ENCODE data around the gene RPAP3.

Gene RPAP3, protein sequence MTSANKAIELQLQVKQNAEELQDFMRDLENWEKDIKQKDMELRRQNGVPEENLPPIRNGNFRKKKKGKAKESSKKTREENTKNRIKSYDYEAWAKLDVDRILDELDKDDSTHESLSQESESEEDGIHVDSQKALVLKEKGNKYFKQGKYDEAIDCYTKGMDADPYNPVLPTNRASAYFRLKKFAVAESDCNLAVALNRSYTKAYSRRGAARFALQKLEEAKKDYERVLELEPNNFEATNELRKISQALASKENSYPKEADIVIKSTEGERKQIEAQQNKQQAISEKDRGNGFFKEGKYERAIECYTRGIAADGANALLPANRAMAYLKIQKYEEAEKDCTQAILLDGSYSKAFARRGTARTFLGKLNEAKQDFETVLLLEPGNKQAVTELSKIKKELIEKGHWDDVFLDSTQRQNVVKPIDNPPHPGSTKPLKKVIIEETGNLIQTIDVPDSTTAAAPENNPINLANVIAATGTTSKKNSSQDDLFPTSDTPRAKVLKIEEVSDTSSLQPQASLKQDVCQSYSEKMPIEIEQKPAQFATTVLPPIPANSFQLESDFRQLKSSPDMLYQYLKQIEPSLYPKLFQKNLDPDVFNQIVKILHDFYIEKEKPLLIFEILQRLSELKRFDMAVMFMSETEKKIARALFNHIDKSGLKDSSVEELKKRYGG

DNA sequence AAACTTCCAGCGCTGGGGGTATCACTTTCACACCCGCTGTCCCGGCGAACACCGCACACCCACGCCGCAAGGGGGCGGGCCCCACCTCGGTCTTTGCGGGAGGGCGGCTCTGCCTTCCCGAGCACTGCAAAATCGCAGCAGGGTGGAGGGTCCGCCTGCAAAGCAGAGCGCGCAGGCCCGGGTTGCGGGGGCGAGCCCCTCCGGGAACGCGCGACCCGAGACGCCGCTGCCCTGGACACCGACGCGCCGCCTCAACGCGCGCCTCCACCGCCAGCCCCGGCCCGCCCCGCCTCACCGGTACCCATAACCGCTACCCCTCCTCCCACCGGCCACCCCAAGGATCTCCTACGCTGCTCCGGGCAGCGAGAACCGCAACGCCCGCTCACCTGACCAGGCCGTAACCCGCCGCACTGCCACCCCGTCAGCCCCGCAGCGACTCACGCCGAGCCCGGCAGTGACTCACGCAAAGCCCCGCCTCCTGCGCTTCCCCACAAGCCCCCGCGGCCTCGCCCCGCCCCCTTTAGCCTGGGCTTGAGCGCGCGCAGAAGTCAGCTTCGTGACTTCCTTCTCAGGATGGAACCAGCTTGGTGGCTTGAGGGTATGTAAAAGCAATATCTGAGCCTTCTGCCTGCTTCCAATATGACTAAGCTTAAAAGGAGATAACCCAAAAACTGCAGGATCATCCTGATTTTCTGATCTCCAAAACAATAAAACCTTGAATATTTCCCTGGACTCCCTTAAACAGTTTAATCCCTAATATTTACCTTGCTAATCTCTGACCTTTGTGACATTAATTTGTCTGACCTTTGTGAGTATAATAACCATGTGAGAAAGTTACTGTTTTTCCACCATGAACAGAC, at the start of gene RPAP3:
TSS of gene RPAP3 (minus strand) at position 465 of the 860 bp plus-strand sequence. CDS start 3,190 bp downstream, outside the sequence.
- peak; percentile 95 for DNase-seq

DNA sequence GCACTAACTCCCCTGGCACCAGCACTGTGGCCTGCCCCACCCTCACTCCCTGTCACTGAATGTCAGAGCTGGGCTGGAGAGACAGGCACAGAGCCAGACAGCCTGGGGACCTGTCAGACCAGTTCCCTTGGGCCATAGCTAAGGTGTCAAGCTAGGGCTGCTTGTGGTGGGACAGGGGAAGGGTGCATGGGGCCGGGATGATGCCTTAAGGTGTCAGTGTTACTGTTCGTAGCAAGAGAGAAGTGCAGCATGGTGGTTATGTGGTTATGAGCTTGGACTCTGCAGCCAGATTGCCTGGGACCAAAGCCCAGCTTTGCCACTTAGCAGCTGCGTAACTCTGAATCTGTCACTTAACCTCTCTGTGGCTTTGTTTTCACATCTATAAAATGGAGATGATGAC, 49.1 kb upstream of the RPAP3 start:
- DNase-seq = no peak

DNA sequence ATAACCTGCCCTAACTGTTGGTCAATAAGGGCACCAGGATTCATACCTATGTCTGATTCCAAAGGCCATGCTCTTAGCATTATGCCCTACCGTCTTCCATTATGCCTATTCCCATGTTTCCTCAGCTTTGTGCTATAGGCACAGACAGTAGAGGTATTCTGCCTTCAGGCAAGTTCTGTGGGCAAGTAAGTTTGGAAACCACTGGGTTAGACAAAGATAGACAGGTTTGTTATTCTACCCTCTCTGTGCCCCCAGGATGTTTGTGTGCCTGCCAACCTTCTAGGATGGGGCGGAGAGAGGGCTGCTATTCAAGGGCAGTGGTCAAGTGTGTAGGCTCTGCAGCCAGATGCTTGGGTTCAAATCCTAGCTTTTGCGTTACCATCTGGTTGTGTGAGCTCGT, 48.3 kb upstream of the RPAP3 start:
- no peak for DNase-seq

DNA sequence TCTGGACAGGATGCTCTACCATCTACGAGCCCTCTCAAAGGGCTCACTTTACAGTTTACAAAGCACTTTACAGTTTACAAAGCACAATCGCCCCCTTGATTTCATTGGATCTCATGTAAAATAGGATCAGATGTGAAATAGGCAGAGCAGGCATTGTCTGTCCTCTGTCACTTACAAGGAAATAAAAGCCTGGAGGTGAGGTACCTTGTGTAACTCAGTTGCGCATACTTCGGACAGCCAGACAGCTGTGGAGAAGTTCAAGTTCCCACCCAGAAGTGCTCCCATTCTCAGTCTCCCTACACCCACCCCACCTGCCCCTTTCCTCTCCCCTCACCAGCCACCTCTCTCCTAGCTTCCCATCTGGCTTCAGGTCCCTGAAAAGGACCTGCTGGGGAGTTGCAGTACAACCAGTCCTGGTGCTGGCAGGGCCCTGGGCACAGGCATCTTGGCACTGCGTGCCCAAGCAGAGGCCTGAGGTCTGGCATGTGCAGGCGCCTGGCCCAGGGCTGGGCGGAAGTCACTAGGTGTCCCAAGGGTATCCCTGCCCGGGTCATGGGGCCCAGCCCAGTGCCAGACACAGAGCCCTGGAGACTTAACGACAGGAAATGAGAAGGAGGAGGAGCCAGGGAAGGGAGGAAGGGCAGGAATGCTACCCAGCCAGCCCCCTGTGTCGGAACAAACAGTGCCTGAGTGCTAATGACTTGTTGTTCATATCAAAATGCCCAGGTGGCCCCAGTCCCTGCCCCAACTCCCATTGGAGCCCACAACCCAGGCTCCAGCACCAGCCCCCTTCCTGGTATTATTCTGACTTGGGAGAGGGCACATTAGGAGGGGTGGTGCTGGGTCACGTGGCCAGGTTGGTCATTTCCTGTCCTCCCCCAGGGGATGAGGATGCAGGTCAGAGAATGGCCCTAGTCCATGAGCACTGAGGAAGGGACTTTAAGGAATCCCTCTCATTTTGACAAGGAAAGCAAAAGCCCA, 47.5 kb upstream of the RPAP3 start:
- no peak for DNase-seq

DNA sequence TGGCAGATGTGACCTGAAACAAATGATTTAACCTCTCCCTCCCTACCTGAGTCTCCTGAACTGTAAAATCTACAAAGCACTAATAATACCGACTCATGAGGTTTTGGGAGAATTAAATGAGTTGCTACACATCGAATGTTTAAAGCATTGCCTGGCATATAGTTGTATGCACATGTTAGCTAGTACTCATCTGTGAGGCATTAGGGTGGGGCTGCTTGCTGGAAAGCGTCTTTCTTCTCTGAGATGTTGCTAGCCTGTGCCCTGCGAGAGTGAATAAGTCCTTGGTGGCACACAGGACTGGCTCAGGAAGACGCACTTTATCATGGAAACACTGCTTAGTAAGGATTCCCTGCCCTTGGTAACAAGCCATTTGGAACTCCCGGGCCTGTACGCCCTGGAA, 46.7 kb upstream of the RPAP3 start:
- no peak for DNase-seq

DNA sequence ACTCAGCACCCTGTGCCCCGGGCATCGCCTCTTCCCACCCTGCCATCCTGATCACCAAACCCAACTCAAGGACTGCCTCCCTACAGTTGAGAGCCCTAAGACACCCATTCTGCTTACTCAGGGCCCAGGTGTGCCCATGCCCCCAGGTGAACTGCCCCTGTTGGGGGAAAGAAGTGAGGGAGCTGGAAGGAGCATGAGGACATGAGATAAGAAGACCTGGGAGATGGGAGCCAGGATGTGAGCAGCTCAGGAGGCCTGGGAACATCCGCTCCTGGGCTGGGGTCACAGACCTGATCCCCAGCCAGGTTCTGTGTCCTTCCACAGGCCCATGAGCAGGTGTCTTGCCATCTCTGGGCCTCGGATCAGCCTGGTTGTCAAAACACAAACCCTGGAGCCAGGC, 46.3 kb upstream of the RPAP3 start:
- DNase-seq = no peak

DNA sequence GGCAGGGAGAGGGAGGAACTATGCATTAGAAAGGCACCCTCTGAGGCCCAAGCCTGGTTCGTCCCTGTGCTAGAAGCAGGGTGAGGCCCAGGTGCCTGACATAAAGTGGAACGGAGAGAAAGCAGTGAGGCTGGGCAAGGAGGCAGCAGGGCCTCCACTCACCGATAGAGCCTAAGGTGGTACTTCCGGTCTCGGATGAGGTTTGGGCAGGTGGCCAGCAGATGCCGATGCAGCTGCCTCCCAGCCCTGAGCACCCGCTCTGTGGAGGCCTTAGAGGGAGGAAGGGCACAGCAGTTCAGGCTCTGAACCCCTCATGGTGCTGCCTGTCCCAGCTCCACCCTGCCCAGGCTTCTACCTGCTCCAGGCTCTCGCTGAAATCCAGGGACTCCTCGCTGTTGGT, 45.7 kb upstream of the RPAP3 start:
- no peak for DNase-seq

DNA sequence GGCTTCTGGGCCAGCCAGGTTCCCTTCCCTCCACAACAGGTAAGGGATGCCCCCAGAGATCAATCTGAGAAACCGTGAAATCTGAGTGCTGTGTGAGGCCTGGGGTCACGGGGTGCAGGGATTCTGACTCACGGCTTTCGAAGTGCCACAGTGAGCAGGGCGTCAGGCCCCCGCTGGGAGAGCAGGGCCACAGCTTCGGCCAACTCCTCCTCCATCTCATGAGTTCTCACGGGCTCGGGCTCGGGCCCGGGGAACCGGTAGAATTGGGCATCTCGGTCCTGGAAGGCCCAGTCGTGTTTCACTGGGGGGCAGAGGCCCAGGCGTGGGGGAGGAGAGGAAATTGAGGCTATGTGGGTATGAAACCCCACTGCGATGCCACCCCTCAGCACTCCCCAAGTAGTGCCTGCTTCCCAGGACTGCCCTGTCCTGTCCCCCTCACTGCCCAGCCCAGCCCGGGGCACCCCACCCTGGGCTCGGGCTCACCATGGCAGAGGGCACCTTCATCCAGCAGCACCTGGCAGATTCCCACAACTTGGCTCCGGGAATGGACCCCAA, 45.2 kb upstream of the RPAP3 start:
- DNase-seq = no peak

DNA sequence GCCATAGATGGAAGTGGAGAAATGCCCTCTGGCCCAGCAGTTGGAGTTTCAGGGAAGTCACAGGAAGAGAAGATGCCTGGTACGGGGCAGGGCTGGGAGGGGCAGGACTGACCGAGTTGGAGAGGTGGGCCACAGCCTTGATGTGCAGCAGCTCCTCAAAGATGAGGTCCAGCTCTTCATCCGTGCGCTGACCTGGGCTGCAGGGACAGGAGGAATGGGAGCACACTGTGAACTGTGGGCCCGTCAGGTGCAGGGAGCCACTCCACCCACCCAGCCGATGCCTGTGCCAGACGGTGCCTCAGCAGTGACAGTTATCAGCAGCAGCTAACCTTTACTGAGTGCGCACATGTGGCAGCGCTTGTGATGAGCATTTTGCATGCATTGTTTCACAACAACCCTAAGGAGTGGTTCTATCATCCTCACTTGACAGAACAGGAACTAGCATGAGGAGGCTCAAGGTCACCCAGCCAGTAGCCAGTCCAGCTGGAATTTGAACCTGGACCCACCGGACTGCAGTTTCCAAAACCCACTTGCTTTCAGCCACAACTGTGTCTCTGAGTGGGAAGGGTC, 44.5 kb upstream of the RPAP3 start:
- no peak for DNase-seq

DNA sequence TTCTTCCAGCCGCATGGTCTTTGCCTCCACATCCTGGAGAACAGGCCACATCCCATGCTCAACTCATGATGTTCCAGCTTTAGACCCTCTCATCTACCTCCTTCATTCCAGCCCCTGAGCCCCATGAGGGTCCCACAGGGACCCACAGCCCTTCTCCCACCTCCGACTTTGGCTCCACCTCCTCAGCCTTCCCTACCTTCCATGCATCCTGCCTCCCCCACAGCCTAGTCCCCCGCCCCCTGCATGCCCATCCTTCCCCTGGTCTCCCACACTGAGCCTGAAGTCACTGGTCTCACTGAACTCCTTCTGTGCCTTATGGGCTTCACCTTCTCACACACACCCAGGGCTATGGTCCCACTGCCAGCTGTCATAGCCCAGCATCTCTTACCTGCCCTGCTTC, 43.1 kb upstream of the RPAP3 start:
- DNase-seq = no peak

DNA sequence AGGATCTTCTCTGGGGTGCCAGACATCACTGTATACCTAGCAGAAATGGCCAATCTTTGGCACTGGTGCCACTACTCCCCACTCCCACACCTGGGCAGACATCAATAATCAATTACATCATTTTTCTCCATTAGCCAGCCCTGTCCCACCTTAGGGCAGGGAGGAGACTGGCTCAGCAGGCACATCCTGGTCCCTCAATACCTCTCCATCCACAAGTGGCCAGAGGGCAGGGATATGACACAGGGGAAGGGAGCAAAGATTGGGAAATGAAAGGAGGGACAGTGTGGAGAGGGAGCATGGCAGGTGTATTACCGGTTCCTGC, 42.6 kb upstream of the RPAP3 start:
- no peak for DNase-seq

DNA sequence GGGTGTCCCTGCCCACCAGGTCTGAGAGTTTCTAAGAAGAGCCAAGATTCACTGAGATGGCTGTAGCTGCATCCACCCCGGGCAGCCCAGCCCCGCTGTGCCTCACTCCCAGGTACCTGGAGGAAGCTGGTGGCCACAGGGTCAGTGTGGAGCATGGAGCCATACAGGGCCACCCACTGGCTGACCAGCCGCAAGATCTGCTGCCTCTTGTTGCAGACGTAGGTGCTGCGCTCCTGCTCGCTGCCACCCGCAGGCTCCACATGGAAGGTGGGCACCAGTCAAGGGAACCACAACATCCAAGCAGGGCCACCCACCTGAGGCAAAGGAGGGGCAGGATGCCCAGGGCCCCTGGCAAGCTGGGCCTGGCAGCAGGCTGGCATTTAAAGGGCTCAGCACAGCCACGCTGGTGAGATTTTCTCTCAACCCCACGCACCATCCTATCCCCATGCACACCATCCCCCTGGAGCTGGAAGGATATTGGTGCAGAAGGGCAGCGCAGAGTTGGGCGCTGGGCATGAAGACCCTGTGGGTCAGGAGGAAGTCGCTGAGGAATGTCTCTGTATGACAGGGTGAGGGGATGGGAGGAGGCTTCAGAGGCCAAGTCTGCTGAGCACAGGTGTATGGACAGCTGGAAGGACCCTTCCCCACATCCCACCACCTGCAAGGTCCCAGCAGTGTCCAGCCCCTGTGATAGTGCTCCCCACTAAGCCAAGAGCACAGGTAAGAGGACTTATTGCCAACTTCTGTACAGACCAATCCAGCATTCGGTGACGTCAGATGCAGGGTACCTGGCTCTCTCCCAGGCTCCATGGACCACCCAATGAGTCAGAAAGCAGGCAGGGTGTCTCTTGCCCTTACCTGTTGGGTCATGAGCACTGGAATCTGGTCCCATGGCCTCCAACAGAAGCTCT, 42.0 kb upstream of the RPAP3 start:
- DNase-seq = no peak

DNA sequence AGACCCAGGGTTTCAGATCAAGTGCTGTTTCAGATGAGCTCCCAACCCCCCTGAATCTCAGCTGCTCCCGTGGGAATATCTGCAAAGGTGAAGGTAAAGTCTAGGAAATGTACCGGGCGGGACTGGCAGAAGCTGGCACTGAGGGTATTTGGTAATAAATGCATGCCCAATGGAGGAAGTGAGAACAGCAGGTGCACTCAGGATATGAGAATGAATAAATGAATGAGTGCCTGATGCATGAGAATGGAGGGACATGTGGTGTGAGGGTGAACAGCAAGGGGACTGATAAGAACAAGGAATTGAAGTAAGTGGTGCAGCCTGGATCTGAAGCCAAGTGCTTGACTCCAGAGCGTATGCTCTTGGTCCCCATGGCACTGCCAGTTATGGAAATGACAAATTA, 41.3 kb upstream of the RPAP3 start:
- no peak for DNase-seq

DNA sequence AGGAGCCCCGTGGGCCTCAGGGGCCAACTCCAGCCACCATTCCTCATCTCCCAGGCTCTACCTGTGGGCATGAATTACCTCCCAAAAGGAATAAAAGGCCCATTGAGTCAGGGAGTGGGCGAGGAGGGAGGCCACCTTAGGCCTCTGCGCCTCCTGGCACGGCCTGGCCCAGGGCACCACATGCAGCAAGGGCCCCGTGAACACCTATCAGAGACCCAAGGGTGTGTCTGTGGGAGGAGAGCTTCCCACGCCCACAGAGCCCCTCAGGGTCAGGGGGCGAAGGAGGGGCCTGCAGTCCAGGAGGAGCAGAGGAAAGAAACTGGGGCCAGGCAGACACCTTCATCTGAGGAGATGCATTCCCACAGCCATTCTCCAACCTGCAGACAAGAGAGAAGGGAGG, 40.7 kb upstream of the RPAP3 start:
- no peak for DNase-seq

DNA sequence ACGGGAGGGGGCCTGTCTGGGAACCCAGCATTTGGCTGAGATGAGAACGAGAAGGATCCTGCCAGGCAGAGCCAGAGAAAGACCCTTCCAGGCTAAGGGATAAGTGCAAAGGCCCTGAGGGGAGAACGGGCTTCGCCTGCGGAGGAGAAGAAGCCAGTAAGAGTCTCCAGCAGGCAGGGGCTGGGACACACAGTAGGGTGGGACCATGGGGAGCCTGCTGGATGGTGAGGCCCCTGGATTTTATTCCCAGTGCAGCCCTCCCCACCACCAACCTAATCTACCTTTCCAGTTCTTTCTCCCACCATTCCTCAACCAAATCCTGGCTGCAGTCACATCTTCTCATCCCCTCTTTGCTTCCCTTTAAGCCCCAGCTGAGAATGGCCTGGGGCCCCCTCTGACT, 40.2 kb upstream of the RPAP3 start:
- no peak for DNase-seq

DNA sequence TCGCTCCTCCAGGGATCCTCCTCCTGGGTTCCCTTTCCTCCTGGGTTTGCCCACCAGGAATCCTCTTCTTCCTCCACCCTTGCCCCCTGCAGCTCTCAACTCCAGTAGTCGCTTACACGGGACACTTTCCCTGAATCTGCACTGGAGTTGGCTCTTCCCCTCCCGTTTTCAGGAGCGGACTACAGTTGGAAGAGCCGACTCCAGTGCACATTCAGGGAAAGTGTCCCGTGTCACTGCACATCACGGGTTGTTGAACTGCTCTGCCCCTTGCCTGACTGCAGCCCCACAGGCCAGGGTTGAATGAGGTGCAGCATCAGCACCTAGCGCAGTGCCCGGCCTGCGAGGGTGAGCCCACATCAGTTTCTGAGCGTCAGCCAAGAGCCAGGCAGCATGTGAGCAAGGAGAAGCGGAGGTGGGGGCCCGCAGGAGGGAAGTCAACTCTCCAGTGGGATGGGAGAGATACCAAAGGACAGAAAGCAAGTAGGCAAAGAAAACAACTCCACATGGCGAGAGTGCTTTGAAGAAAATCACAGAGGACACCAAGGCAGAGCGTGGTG, 39.7 kb upstream of the RPAP3 start:
- no peak for DNase-seq

DNA sequence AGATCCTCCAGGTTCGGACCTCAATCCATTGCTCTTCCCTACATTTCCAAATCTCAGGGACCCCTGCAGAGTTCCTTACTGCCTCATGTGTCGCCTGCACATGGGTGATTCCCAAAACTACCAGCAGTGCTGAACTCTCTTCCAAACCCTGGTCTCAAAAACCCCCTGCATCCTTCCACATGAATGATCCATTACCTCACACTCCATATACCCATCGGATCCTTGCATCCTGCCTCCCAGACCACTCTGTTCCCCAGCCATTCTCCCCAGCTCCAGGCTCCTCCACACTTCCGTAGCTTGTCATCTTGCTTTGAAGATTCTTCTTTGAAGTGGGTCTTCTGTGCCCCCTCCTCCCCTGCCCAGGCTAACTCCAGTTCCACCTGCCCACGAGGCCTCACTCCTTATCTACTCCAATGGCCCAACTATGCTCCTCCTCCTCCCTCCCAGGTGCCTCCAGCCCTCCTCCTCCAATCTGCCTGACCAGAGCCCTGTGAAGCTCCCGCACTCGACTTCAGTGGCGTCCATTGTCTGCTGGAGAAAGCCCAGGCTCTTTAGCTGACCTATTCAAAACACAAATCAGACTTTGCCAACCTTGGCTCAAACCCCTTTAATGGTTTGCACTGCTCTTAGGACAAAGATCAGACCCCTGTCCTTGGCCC, 39.1 kb upstream of the RPAP3 start:
- DNase-seq = no peak

DNA sequence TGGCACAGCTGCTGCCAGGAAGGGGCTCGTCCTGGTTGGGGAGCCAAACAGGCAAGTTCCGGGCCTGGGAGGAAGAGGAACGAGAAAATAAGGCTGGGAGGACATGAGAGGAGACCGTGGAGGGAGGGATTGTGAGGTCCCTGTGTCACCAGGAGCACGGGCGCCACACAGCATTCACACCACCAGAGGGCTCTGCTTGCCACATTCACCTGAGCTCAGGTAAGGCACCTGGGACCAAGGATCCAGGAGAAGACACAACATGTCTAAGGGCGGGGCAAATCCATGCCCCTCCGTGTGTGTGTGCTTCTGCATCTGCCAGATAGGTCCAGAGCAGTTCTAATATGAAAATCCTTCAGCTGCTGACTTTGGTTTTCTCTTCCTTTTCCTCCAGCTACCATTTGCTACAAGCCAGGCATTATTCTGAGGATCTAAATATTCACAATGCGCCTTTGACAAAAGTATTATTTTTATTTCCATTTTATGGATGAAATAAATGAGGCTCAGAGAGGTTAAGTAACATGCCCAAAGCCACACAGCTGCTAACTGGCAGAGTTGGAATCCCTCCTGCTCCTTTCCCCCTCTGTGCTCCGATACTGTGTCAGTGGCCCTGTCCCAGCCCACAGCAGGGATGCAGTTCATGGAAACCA, 38.3 kb upstream of the RPAP3 start:
- peak; percentile 72 for DNase-seq

DNA sequence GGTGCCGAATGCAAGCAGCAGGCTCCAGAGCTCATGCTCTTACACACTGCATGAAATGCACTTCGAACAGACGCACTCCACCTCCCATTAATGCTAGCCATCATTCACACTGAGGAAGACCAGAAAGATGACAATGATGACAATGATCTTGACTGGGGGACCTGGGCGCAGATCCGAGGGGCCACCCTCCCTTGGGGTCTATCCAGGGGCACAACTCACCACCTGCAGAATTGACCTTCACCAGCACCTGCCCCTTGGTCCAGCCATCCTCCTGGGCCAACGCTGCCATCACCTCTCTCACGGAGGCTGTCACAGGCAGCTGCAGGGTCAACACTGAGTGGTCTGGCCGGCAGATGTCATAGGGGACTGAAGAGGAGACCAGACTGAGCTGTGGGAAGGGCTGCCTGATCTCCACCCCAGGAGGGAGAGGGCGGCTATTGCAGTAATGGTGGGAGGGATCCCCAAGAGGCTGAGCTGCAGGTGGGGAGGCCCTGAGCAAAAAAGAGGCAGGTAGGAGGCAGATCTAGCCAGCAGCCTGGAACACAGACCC, 37.6 kb upstream of the RPAP3 start:
- DNase-seq = no peak
